T-helper 2 cell treated with Interferon-gamma antibody and Interleukin-4, amounts not matched to agents 5 μg/mL and 100 μg/mL, for 36 hours (primary cell): Measurements from ENCODE around the gene TTC7B.

ENCODE experiments used
- DNase-seq: peaks from one replicate; pipeline ENCODE4 v3.0.0; 2021; ENCODE audit warnings: low spot score
- H3K27ac Mint-ChIP-seq: one replicate; pipeline ENCODE4 v1.8.0; 2021; ENCODE audit warnings: mild to moderate bottlenecking, mixed read lengths
- H3K27me3 Mint-ChIP-seq: one replicate; pipeline ENCODE4 v1.8.0; 2021; ENCODE audit warnings: low read depth, mixed read lengths
- H3K36me3 Mint-ChIP-seq: one replicate; pipeline ENCODE4 v1.8.0; 2021; ENCODE audit warnings: low read depth, mixed read lengths
- H3K4me1 Mint-ChIP-seq: one replicate; pipeline ENCODE4 v1.8.0; 2021; ENCODE audit warnings: low read depth, mixed read lengths
- H3K4me3 Mint-ChIP-seq: one replicate; pipeline ENCODE4 v1.8.0; 2022; ENCODE audit warnings: mild to moderate bottlenecking, moderate library complexity, mixed read lengths
- H3K9me3 Mint-ChIP-seq: one replicate; pipeline ENCODE4 v1.8.0; 2021; ENCODE audit warnings: mixed read lengths

The TTC7B gene

DNA sequence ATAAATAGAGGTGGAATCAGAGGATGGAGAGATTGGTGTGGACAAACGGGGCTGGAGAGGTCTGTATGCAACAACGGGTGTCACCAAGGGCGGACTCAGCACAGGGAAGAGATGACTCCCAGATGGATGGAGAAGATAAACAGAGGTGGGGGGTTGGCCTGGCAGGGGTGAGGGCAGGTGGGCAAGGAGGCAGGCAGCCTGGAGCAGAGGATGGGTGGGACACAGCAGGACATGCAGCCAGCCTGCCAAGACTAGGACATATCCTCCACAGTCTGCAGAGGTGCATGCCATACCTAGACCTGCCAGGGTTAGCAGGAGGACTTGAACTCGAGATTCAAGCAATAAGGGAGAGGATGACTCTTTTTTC lies 56.2 kb downstream of the TTC7B start:
- Mint-ChIP-seq H3K4me1 (peaks cover 14% of the 10 kb centered on the region), H3K27ac (no peak overlapping the region), H3K4me3 (no peak overlapping the region), H3K9me3 (peaks cover 11% of the 10 kb centered on the region), H3K27me3 (peaks cover 16% of the 10 kb centered on the region), H3K36me3 (peaks cover 2% of the 10 kb centered on the region)
- peak; percentile 2 for DNase-seq

- Mint-ChIP-seq H3K9me3 (peaks cover 11% of the 10 kb centered on the region), H3K4me1 (peaks cover 14% of the 10 kb centered on the region), H3K36me3 (peaks cover 2% of the 10 kb centered on the region), H3K4me3 (peak overlapping the region; percentile 77), H3K27ac (peak overlapping the region; percentile 44), H3K27me3 (peaks cover 14% of the 10 kb centered on the region)
- no peak for DNase-seq
Measured at GRCh38 chr14:90759370-90760077, 56.7 kb downstream of the TTC7B start.

DNA sequence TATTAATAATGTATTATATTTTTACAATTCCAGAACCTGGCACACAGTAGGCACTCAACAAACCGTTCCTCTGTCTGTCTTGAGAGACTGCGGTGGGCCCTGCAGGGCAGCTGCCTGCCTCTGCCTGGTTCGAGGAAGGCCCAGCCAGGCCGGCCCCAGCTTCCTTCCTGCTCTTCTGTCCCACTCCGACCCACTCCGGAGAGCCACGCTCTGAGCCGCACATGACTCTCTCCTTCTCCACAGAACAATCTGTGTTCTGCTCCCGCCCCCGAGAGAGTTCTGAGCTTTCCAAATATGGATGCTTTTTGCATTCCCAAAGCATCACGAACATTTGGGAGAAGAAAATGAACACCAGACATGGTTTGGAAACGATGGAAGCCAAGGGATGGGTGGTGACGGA lies 57.3 kb downstream of the TTC7B start:
- peaks cover 14% of the 10 kb centered on the region for H3K4me1 Mint-ChIP-seq

DNA sequence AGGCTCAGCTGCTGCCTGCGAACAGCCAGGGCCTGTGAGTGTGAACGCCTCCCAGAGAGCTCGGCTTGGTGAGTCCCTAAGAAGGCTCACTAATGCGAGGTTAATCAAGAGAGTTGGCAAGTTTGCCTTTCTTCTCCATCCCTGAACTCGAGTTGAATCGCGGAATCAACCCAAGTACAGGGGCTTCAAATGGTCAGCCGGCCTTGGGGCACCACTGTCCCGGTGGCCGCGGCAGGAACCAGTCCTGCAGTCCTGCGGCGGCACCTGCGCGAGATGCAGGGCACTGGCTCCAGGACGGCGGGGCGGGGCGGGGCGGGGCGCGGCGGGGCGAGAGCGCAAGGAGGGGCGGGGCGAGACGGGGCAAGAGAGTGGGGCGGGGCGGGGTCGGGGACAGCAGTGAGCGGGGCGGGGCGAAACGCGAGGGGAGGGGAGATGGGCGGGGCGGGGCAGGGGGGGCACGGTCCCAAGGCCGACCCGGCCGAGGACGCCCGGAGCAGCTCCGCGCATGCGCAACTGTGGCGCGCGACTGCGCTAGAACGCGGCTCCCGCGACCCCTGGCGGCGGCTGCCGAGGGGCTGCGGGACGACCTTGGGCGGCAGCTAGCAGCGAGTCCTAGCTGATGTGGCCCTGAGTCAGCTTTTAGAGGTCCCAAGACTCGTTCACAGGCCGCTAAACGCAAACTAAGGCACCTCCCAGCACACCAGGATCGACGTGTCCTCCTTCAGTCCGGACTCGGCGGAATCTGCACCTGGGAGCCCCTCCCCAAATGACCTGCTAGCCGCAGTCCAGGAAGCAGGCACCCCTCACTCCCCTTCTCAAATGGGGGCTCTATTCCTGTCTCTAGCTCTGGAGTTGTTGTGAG lies 58.0 kb downstream of the TTC7B start:
- Mint-ChIP-seq H3K27ac (peak overlapping the region; percentile 87), H3K27me3 (peaks cover 9% of the 10 kb centered on the region), H3K4me1 (peaks cover 14% of the 10 kb centered on the region), H3K9me3 (peaks cover 6% of the 10 kb centered on the region), H3K4me3 (peak overlapping the region; percentile 77), H3K36me3 (no peaks in the 10 kb centered on the region)
- peak; percentile 96 for DNase-seq

More for the DNA sequence above, 57.3 kb downstream of the TTC7B start:
- no peak for DNase-seq
- peaks cover 9% of the 10 kb centered on the region for H3K9me3 Mint-ChIP-seq
- peak overlapping the region; percentile 77 for H3K4me3 Mint-ChIP-seq
- H3K27ac Mint-ChIP-seq, result peak overlapping the region; percentile 87
- peaks cover 1% of the 10 kb centered on the region for H3K36me3 Mint-ChIP-seq
- H3K27me3 Mint-ChIP-seq, result peaks cover 11% of the 10 kb centered on the region

- no peak overlapping the region for H3K27ac Mint-ChIP-seq
Measured at GRCh38 chr14:90757452-90757851, 58.8 kb downstream of the TTC7B start.

DNA sequence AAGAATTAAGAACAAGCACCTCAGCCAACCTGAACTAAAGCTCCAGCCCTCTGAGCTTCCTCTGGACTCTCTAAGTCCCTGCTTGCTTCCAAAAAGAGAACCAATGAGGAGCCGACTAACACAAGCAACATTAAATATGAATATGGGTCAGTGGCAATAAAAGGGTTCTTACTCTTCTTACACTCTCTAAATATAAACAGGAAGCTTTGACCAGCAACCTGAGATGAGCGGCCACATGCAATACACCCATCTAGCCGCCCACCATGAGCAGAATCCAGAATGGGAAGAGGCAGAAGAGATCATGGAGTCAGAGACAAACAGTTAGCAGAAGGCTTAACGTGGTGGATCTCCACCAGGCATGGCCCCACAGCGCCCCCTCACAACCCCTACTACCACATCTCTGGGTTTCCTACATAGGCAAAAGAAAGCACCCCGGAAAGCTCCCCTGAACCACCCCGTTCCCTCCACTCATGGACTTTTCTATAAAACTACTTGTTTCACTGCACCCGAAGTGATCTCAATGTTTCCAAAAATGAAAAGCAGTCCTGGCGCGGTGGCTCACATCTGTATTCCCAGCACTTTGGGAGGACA lies 59.4 kb downstream of the TTC7B start:
- H3K27ac Mint-ChIP-seq, result no peak overlapping the region
- H3K36me3 Mint-ChIP-seq, result no peaks in the 10 kb centered on the region
- no peak overlapping the region for H3K4me3 Mint-ChIP-seq
- no peak for DNase-seq
- peaks cover 4% of the 10 kb centered on the region for H3K27me3 Mint-ChIP-seq
- no peaks in the 10 kb centered on the region for H3K9me3 Mint-ChIP-seq
- peaks cover 14% of the 10 kb centered on the region for H3K4me1 Mint-ChIP-seq

More at GRCh38 chr14:90757452-90757851, 58.8 kb downstream of the TTC7B start:
- peaks cover 14% of the 10 kb centered on the region for H3K4me1 Mint-ChIP-seq
- H3K36me3 Mint-ChIP-seq, result no peaks in the 10 kb centered on the region
- DNase-seq, result no peak
- H3K9me3 Mint-ChIP-seq, result peaks cover under 1% of the 10 kb centered on the region
- peaks cover 7% of the 10 kb centered on the region for H3K27me3 Mint-ChIP-seq
- H3K4me3 Mint-ChIP-seq, result peak overlapping the region; percentile 76

DNA sequence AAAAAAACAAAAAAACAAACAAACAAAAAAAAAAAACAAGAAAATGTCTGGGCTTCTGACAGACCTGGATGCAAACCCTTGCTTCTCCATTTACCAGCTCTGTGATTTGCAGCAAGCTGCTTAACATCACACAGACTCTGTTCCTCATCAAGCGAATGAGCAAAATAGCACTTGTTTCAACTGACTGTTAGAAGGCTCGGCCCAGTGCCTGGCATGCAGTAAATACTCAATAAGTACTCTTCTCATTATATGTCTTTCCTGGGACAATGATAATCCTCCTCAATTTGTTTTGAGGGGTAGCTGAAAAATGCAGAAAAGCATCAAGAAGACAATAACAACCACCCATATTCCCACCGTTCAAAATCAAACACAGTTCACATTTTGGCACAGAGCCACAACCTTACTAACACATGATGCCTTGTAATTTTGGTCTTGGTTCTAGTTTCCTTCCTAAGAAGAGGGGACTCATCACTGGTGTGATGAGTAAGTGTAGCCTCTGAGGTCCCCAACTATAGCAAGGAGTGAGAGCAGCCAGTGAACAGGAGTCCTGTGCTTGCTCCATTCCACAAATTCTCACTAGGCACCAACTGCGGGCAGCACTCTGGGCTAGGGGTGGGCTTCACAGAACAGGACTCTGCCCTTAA lies 60.4 kb downstream of the TTC7B start:
- DNase-seq, result peak; percentile 0
- H3K27me3 Mint-ChIP-seq, result peaks cover 5% of the 10 kb centered on the region
- no peak overlapping the region for H3K4me3 Mint-ChIP-seq
- peaks cover 14% of the 10 kb centered on the region for H3K4me1 Mint-ChIP-seq
- no peaks in the 10 kb centered on the region for H3K36me3 Mint-ChIP-seq
- no peak overlapping the region for H3K27ac Mint-ChIP-seq
- H3K9me3 Mint-ChIP-seq, result no peaks in the 10 kb centered on the region

- H3K36me3 Mint-ChIP-seq, result peaks cover 2% of the 10 kb centered on the region
- no peak overlapping the region for H3K27ac Mint-ChIP-seq
- peak; percentile 1 for DNase-seq
- H3K4me3 Mint-ChIP-seq, result no peak overlapping the region
- H3K27me3 Mint-ChIP-seq, result peaks cover 12% of the 10 kb centered on the region
- peaks cover 13% of the 10 kb centered on the region for H3K9me3 Mint-ChIP-seq
- peaks cover 10% of the 10 kb centered on the region for H3K4me1 Mint-ChIP-seq
Measured at GRCh38 chr14:90753456-90754005, 62.7 kb downstream of the TTC7B start.

- DNase-seq, result no peak
- peaks cover 13% of the 10 kb centered on the region for H3K27me3 Mint-ChIP-seq
- H3K27ac Mint-ChIP-seq, result no peak overlapping the region
- peaks cover 14% of the 10 kb centered on the region for H3K9me3 Mint-ChIP-seq
- H3K4me3 Mint-ChIP-seq, result no peak overlapping the region
- no peaks in the 10 kb centered on the region for H3K4me1 Mint-ChIP-seq
- peaks cover 2% of the 10 kb centered on the region for H3K36me3 Mint-ChIP-seq
Measured at GRCh38 chr14:90750701-90751100, 65.5 kb downstream of the TTC7B start.

- no peak overlapping the region for H3K27ac Mint-ChIP-seq
- H3K4me1 Mint-ChIP-seq, result no peaks in the 10 kb centered on the region
- no peak overlapping the region for H3K4me3 Mint-ChIP-seq
- H3K9me3 Mint-ChIP-seq, result peaks cover 14% of the 10 kb centered on the region
- peaks cover 2% of the 10 kb centered on the region for H3K36me3 Mint-ChIP-seq
- DNase-seq, result no peak
- peaks cover 13% of the 10 kb centered on the region for H3K27me3 Mint-ChIP-seq
Measured at GRCh38 chr14:90750191-90750590, 66.0 kb downstream of the TTC7B start.

- H3K4me3 Mint-ChIP-seq, result no peak overlapping the region
- no peak for DNase-seq
- peaks cover 2% of the 10 kb centered on the region for H3K36me3 Mint-ChIP-seq
- no peak overlapping the region for H3K27ac Mint-ChIP-seq
- no peaks in the 10 kb centered on the region for H3K4me1 Mint-ChIP-seq
- peaks cover 16% of the 10 kb centered on the region for H3K27me3 Mint-ChIP-seq
- peaks cover 14% of the 10 kb centered on the region for H3K9me3 Mint-ChIP-seq
Measured at GRCh38 chr14:90747909-90748308, 68.3 kb downstream of the TTC7B start.

GRCh38 chr14:90743826-90744225 lies 72.4 kb downstream of the TTC7B start:
- Mint-ChIP-seq H3K36me3 (no peaks in the 10 kb centered on the region), H3K4me3 (no peak overlapping the region), H3K27ac (no peak overlapping the region), H3K27me3 (peaks cover 9% of the 10 kb centered on the region), H3K9me3 (peaks cover 5% of the 10 kb centered on the region), H3K4me1 (no peaks in the 10 kb centered on the region)
- DNase-seq, result no peak

GRCh38 chr14:90743425-90743824 lies 72.8 kb downstream of the TTC7B start:
- H3K36me3 Mint-ChIP-seq, result no peaks in the 10 kb centered on the region
- no peak overlapping the region for H3K27ac Mint-ChIP-seq
- DNase-seq, result no peak
- H3K9me3 Mint-ChIP-seq, result peaks cover under 1% of the 10 kb centered on the region
- H3K4me1 Mint-ChIP-seq, result no peaks in the 10 kb centered on the region
- H3K4me3 Mint-ChIP-seq, result no peak overlapping the region
- H3K27me3 Mint-ChIP-seq, result peaks cover 7% of the 10 kb centered on the region
